Measurements from ENCODE around the gene NACC2. TPM values are rescaled to one million over a fixed set of nuclear protein-coding genes. Genes with fewer than 3 reads are reported as not detected.

Gene NACC2
- total and polyA plus RNA-seq, 2 experiments from 2014 or later, result 3.8 to 20.8 TPM

DNA sequence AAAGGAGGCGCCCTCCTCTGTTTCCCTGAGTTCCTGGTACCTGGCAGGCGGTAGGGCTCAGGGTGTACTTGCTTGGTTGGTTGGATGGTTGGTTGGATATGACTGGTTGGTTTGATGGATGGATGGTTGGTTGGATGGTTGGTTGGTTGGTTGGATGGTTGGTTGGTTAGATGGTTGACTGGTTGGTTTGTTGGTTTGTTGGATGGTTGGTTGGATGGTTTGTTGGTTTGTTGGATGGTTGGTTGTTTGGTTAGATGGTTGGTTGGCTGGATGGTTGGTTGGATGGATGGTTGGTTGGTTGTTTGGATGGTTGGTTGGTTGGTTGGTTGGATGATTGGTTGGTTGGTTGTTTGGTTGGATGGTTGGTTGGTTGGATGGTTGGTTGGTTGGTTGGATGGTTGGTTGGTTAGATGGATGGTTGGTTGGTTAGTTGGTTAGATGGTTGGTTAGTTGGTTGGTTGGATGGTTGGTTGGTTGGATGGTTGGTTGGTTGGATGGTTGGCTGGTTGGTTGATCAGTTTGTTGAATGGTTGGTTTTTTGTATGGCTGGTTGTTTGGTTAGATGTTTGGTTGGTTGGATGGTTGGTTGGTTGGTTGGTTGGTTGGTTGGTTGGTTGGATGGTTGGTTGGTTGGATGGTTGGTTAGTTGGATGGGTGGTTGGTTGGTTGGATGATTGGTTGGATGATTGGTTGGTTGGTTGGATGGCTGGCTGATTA is 30.0 kb upstream of the NACC2 start:
- Histone ChIP-seq H2AFZ (no peak overlapping the region), H3K4me3 (no peak overlapping the region), H3K9me2 (ENCODE audit: insufficient read depth) (peaks cover 4% of the 10 kb centered on the region; the same call in 1 of the 2 replicates), H3K27me3 (ENCODE audit: insufficient read depth) (no peaks in the 10 kb centered on the region), H3K4me1 (ENCODE audit: insufficient read depth) (no peaks in the 10 kb centered on the region), H4K20me1 (replicated peaks; ENCODE audit: insufficient read depth) (no peaks in the 10 kb centered on the region; the same call in 1 of the 2 replicates), H3K79me2 (replicated peaks; ENCODE audit: insufficient read depth) (no peaks in the 10 kb centered on the region), H3K36me3 (ENCODE audit: insufficient read depth) (no peaks in the 10 kb centered on the region), H3K4me2 (no peak overlapping the region), H3K27ac (ENCODE audit: low read depth) (no peak overlapping the region), H3F3A (replicated peaks; ENCODE audit: low read depth) (no peaks in the 10 kb centered on the region)
- no peak for DNase-seq (ENCODE audit: low spot score)
- Mint-ChIP-seq H3K9me3 (no peaks in the 10 kb centered on the region), H3K4me1 (no peaks in the 10 kb centered on the region; the same call in 1 of the 3 replicates), H3K27ac (no peak overlapping the region), H3K4me3 (no peak overlapping the region; the same call in 2 of the 3 replicates), H3K36me3 (ENCODE audit: low read depth) (no peaks in the 10 kb centered on the region), H3K27me3 (ENCODE audit: insufficient read depth, low read depth, poor library complexity) (peaks cover 20% of the 10 kb centered on the region)
- no peak for ATAC-seq
- TF ChIP-seq, protein P1, sequence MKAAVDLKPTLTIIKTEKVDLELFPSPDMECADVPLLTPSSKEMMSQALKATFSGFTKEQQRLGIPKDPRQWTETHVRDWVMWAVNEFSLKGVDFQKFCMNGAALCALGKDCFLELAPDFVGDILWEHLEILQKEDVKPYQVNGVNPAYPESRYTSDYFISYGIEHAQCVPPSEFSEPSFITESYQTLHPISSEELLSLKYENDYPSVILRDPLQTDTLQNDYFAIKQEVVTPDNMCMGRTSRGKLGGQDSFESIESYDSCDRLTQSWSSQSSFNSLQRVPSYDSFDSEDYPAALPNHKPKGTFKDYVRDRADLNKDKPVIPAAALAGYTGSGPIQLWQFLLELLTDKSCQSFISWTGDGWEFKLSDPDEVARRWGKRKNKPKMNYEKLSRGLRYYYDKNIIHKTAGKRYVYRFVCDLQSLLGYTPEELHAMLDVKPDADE (IDR thresholded peaks at IDR 0.05), result no peak
- TF ChIP-seq CREB1 (CRISPR knock-in tag; IDR thresholded peaks at IDR 0.05; ENCODE audit: low read depth) (no peak), ZNF331 (CRISPR knock-in tag; IDR thresholded peaks at IDR 0.05; ENCODE audit: low read depth) (no peak)
- TF ChIP-seq, protein P2, sequence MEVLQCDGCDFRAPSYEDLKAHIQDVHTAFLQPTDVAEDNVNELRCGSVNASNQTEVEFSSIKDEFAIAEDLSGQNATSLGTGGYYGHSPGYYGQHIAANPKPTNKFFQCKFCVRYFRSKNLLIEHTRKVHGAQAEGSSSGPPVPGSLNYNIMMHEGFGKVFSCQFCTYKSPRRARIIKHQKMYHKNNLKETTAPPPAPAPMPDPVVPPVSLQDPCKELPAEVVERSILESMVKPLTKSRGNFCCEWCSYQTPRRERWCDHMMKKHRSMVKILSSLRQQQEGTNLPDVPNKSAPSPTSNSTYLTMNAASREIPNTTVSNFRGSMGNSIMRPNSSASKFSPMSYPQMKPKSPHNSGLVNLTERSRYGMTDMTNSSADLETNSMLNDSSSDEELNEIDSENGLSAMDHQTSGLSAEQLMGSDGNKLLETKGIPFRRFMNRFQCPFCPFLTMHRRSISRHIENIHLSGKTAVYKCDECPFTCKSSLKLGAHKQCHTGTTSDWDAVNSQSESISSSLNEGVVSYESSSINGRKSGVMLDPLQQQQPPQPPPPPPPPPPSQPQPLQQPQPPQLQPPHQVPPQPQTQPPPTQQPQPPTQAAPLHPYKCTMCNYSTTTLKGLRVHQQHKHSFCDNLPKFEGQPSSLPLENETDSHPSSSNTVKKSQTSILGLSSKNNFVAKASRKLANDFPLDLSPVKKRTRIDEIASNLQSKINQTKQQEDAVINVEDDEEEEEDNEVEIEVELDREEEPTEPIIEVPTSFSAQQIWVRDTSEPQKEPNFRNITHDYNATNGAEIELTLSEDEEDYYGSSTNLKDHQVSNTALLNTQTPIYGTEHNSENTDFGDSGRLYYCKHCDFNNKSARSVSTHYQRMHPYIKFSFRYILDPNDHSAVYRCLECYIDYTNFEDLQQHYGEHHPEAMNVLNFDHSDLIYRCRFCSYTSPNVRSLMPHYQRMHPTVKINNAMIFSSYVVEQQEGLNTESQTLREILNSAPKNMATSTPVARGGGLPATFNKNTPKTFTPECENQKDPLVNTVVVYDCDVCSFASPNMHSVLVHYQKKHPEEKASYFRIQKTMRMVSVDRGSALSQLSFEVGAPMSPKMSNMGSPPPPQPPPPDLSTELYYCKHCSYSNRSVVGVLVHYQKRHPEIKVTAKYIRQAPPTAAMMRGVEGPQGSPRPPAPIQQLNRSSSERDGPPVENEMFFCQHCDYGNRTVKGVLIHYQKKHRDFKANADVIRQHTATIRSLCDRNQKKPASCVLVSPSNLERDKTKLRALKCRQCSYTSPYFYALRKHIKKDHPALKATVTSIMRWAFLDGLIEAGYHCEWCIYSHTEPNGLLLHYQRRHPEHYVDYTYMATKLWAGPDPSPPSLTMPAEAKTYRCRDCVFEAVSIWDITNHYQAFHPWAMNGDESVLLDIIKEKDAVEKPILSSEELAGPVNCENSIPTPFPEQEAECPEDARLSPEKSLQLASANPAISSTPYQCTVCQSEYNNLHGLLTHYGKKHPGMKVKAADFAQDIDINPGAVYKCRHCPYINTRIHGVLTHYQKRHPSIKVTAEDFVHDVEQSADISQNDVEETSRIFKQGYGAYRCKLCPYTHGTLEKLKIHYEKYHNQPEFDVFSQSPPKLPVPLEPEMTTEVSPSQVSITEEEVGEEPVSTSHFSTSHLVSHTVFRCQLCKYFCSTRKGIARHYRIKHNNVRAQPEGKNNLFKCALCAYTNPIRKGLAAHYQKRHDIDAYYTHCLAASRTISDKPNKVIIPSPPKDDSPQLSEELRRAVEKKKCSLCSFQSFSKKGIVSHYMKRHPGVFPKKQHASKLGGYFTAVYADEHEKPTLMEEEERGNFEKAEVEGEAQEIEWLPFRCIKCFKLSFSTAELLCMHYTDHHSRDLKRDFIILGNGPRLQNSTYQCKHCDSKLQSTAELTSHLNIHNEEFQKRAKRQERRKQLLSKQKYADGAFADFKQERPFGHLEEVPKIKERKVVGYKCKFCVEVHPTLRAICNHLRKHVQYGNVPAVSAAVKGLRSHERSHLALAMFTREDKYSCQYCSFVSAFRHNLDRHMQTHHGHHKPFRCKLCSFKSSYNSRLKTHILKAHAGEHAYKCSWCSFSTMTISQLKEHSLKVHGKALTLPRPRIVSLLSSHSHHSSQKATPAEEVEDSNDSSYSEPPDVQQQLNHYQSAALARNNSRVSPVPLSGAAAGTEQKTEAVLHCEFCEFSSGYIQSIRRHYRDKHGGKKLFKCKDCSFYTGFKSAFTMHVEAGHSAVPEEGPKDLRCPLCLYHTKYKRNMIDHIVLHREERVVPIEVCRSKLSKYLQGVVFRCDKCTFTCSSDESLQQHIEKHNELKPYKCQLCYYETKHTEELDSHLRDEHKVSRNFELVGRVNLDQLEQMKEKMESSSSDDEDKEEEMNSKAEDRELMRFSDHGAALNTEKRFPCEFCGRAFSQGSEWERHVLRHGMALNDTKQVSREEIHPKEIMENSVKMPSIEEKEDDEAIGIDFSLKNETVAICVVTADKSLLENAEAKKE (CRISPR knock-in tag; IDR thresholded peaks at IDR 0.05), result no peak
